HepG2 (cell line): ENCODE data around the gene ART1.

Source experiments
- HHEX ChIP-seq: IDR thresholded peaks from 2 replicates; pipeline ENCODE4 v1.6.1; 2016; ENCODE audit warnings: control low read depth
- POLR2AphosphoS5 ChIP-seq: IDR thresholded peaks from 2 replicates; pipeline ENCODE4 v1.6.1; 2012; ENCODE audit warnings: low read depth, low read length
- RAD21 ChIP-seq: fragments of 450-650 bp; formaldehyde crosslinking; IDR thresholded peaks from 2 replicates; pipeline ENCODE4 v1.5.0; 2020; ENCODE audit warnings: mild to moderate bottlenecking
- ZFP82 ChIP-seq: sonication (generic); formaldehyde crosslinking; IDR thresholded peaks from 2 replicates; pipeline ENCODE4 v1.5.1; 2020; ENCODE audit warnings: mild to moderate bottlenecking, missing genetic modification reagents, borderline replicate concordance
- TF ChIP-seq, protein P1 (sequence below): sonication (generic); formaldehyde crosslinking; IDR thresholded peaks from 2 replicates; pipeline ENCODE4 v1.5.0; 2020; ENCODE audit warnings: mild to moderate bottlenecking, missing genetic modification reagents, moderate library complexity
- TF ChIP-seq, protein P2 (sequence below): IDR thresholded peaks from 2 replicates; pipeline ENCODE4 v1.6.1; 2016; ENCODE audit warnings: missing compliant biosample characterization, missing genetic modification reagents, borderline replicate concordance
- TF ChIP-seq, protein P3 (sequence below): IDR thresholded peaks from 2 replicates; pipeline ENCODE4 v1.6.1; 2012; ENCODE audit warnings: inconsistent platforms
- TF ChIP-seq, protein P4 (sequence below): sonication (generic); formaldehyde crosslinking; IDR thresholded peaks from 2 replicates; pipeline ENCODE4 v1.4.0; 2020; ENCODE audit warnings: missing genetic modification reagents, borderline replicate concordance
- TF ChIP-seq, protein P5 (sequence below): sonication (generic); formaldehyde crosslinking; IDR thresholded peaks from 2 replicates; pipeline ENCODE4 v1.8.1; 2022; ENCODE audit warnings: low read depth, mild to moderate bottlenecking, missing genetic modification reagents

DNA sequence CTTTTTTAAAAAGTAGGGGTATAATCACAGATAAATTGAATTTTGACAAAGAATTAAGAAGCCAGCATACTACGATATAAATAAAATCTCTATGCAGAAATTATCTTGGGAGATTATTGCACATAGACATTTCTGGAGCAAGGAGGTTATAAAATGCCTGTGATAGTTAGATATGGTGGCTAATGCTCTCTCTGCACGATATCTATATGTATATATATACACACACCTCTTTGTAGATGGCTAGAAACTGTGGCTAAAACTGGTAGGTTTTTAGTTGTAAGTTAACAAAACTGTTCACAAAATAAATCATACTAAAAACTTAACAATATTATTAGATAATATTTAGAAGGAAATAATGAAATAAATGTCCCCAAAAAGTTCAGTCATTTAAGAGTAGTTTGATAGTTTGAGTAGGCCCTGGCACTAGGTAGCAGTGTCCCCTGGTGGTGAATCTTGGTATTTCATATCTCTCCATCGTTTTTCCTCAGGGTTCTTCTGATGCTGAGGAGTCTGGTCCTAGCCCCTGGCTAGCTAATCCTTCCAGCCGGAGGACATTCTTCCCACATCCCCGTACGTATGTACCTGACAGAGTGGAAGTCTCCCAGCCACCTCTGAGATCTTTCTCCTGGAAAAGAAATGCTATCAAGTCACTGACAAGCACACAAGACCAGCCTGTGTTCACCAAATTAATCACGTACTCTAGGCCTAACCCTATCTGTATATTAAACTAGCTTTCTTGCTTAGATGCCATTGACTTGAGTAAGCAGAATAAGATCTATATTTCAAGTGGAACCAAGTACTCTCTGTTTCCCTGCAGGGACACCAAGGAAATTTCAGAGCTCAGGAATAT is 35.3 kb upstream of the ART1 start:
- TF ChIP-seq, protein P1, sequence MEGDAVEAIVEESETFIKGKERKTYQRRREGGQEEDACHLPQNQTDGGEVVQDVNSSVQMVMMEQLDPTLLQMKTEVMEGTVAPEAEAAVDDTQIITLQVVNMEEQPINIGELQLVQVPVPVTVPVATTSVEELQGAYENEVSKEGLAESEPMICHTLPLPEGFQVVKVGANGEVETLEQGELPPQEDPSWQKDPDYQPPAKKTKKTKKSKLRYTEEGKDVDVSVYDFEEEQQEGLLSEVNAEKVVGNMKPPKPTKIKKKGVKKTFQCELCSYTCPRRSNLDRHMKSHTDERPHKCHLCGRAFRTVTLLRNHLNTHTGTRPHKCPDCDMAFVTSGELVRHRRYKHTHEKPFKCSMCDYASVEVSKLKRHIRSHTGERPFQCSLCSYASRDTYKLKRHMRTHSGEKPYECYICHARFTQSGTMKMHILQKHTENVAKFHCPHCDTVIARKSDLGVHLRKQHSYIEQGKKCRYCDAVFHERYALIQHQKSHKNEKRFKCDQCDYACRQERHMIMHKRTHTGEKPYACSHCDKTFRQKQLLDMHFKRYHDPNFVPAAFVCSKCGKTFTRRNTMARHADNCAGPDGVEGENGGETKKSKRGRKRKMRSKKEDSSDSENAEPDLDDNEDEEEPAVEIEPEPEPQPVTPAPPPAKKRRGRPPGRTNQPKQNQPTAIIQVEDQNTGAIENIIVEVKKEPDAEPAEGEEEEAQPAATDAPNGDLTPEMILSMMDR (CRISPR knock-in tag) = peak; percentile 69
- TF ChIP-seq, protein P2, sequence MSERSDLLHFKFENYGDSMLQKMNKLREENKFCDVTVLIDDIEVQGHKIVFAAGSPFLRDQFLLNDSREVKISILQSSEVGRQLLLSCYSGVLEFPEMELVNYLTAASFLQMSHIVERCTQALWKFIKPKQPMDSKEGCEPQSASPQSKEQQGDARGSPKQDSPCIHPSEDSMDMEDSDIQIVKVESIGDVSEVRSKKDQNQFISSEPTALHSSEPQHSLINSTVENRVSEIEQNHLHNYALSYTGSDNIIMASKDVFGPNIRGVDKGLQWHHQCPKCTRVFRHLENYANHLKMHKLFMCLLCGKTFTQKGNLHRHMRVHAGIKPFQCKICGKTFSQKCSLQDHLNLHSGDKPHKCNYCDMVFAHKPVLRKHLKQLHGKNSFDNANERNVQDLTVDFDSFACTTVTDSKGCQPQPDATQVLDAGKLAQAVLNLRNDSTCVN (CRISPR knock-in tag) = no peak
- TF ChIP-seq POLR2AphosphoS5 = no peak
- TF ChIP-seq RAD21 (CRISPR knock-in tag) = peak; percentile 42; the same call in 1 of the 2 replicates
- no peak for TF ChIP-seq ZFP82 (CRISPR knock-in tag)
- TF ChIP-seq, protein P3, sequence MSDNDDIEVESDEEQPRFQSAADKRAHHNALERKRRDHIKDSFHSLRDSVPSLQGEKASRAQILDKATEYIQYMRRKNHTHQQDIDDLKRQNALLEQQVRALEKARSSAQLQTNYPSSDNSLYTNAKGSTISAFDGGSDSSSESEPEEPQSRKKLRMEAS = no peak
- TF ChIP-seq HHEX (CRISPR knock-in tag) = no peak
- TF ChIP-seq, protein P4, sequence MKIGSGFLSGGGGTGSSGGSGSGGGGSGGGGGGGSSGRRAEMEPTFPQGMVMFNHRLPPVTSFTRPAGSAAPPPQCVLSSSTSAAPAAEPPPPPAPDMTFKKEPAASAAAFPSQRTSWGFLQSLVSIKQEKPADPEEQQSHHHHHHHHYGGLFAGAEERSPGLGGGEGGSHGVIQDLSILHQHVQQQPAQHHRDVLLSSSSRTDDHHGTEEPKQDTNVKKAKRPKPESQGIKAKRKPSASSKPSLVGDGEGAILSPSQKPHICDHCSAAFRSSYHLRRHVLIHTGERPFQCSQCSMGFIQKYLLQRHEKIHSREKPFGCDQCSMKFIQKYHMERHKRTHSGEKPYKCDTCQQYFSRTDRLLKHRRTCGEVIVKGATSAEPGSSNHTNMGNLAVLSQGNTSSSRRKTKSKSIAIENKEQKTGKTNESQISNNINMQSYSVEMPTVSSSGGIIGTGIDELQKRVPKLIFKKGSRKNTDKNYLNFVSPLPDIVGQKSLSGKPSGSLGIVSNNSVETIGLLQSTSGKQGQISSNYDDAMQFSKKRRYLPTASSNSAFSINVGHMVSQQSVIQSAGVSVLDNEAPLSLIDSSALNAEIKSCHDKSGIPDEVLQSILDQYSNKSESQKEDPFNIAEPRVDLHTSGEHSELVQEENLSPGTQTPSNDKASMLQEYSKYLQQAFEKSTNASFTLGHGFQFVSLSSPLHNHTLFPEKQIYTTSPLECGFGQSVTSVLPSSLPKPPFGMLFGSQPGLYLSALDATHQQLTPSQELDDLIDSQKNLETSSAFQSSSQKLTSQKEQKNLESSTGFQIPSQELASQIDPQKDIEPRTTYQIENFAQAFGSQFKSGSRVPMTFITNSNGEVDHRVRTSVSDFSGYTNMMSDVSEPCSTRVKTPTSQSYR (CRISPR knock-in tag) = no peak
- TF ChIP-seq, protein P5, sequence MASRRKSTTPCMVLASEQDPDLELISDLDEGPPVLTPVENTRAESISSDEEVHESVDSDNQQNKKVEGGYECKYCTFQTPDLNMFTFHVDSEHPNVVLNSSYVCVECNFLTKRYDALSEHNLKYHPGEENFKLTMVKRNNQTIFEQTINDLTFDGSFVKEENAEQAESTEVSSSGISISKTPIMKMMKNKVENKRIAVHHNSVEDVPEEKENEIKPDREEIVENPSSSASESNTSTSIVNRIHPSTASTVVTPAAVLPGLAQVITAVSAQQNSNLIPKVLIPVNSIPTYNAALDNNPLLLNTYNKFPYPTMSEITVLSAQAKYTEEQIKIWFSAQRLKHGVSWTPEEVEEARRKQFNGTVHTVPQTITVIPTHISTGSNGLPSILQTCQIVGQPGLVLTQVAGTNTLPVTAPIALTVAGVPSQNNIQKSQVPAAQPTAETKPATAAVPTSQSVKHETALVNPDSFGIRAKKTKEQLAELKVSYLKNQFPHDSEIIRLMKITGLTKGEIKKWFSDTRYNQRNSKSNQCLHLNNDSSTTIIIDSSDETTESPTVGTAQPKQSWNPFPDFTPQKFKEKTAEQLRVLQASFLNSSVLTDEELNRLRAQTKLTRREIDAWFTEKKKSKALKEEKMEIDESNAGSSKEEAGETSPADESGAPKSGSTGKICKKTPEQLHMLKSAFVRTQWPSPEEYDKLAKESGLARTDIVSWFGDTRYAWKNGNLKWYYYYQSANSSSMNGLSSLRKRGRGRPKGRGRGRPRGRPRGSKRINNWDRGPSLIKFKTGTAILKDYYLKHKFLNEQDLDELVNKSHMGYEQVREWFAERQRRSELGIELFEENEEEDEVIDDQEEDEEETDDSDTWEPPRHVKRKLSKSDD (CRISPR knock-in tag) = no peak
